GM10266 (cell line): ENCODE results near the gene SGCG.

Experiments used
- DNase-seq: peaks from one replicate; pipeline ENCODE4 v3.0.0; 2012; ENCODE audit errors: extremely low spot score
- CTCF ChIP-seq: IDR thresholded peaks from 2 replicates; pipeline ENCODE4 v1.5.1; 2012; ENCODE audit warnings: mild to moderate bottlenecking, low read depth; ENCODE audit not compliant: control insufficient read depth, insufficient read depth; ENCODE audit errors: missing control alignments

Gene SGCG

GRCh38 chr13:23325191-23325590, 144.4 kb downstream of the SGCG start:
- no peak for TF ChIP-seq CTCF

DNA sequence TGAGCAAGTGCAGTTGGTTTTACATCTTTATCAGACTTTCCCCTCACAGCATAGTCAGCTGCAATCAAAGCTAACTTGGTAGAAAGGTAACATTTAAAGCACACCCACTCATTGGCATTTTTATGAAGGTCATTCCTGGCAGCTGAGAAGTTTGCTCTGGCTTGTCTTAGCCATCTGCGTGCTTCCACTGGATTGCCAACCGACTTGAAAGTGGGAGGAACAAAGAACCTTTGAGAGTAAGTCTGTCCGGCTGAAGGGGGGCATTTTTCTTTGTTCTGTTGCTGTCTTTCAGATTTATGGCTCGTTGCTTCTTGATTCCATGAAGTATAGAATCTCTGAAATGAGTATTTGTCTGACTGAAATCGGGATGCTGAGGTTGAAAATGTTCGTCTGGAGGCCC, 149.6 kb downstream of the SGCG start:
- DNase-seq = no peak
- no peak for TF ChIP-seq CTCF

More at GRCh38 chr13:23325191-23325590, 144.4 kb downstream of the SGCG start:
- peak; percentile 17 for DNase-seq

DNA sequence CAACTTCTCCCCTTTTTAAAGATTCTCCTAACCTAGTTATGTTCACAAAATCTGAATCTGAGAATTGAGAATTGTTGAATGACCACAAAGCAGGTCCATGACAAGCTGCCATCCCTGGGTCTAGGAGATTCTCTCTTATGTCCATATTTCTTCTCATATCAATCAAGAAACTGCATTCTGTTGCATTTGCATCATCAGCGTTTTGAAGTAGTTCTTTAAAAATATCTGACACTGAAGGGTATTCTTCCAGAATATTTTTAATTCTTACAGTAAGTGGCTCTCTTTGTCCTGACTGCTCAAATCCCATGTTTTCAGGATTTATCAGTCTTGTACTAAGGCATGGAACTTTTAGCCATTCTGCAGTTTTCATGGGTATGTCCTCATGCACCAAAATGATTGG, 158.4 kb downstream of the SGCG start:
- no peak for TF ChIP-seq CTCF
- no peak for DNase-seq

GRCh38 chr13:23344931-23345595, 164.3 kb downstream of the SGCG start:
- no peak for DNase-seq
- no peak for TF ChIP-seq CTCF

DNA sequence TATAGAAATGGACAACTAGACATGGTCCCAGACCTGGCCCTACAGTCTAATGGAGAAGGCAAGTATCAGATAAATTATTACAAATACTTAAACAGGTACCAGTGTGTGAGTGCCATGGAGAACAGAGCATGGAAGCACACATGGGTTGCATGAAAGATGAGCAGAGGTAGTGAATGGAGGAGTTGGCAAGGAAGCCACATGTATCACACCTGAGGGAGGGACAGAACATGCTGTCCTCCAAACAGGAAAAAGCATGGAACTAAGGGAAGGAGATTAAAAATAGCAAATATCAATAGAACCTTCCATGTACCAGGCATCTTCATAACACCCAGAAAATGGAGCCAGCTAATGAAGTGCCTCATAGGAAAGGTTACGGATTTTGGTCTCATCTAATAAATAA, 166.8 kb downstream of the SGCG start:
- no peak for TF ChIP-seq CTCF
- DNase-seq = no peak

- no peak for DNase-seq
- TF ChIP-seq CTCF = no peak
These were observed 167.7 kb downstream of the SGCG start for GRCh38 chr13:23348262-23349127.
